GM18858 (cell line): Measurements from ENCODE around the gene BCAS1.

Experiments used
- ATAC-seq: cut with Tn5 transposase; IDR thresholded peaks from one replicate; pipeline ENCODE4 v1.9.1; 2021; ENCODE audit not compliant: unreplicated experiment

BCAS1 gene

DNA sequence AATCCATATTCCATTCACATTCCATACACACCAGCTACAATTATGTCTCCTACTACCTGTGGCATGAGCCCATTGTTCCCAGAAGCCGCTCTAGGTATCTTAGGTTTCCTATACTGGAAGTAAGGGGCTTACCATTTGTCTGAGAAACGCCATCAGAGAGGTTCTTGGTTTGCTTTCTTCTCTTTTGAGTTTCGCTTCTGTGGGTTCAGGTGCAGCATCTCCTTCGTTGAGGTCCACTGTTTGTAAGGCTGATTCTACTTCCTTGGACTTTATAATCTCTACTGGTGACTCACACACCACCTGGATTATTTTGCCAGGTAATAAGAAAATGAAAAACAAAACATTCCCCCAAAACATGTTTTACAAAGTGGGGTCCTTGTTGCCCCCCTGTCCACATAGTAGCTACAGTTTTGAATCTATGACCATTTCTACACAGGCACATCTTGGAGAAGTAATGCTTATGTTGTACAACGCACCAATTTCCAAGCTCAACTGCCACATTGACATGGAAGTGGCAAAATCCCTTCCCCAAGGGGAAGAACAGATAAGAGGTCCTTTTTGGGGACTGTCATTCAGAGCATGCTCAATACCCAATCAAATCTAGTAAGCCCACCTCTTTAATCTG is 103.5 kb downstream of the BCAS1 start:
- ATAC-seq, result no peak

- ATAC-seq, result no peak
Measured at GRCh38 chr20:53964501-53965253, 105.7 kb downstream of the BCAS1 start.

GRCh38 chr20:53964067-53964466 is 106.3 kb downstream of the BCAS1 start:
- no peak for ATAC-seq

GRCh38 chr20:53963635-53964034 is 106.8 kb downstream of the BCAS1 start:
- ATAC-seq, result no peak

DNA sequence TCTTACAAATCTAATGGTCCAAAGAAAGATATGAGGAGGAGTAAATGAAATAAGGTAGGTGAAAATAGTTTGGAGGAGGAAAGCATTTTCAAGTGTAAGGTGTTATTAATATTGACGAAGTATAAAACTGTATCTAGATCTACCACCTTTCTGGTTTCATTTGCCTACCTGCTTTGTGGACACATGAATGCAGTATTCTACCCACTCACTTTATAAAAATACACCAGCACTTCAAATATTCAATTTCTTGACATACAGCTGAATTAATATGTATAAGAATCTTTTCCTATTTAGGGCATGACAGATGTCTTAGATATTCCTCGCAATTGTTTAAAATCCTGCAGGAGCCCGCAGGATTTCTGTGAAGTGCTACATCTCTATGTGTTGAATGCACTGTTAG is 108.0 kb downstream of the BCAS1 start:
- no peak for ATAC-seq

DNA sequence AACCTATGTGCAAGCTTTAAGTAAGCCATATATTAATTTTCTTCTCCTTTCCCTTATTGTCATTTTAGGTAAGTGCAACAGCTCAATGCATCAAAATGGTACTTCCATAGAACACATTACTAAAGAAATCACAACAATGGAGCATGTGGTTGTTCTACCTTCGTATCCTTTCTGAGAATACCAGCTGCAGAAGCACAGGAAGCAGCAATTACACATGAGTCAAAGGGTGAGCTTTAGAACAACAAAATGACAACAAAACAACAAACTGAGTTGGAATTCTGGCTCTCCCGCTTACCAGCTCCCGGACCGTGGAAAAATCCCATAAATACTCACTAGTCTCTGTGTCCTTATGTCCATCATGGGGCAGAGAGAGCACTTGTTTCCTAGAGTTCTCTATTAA is 108.9 kb downstream of the BCAS1 start:
- no peak for ATAC-seq

DNA sequence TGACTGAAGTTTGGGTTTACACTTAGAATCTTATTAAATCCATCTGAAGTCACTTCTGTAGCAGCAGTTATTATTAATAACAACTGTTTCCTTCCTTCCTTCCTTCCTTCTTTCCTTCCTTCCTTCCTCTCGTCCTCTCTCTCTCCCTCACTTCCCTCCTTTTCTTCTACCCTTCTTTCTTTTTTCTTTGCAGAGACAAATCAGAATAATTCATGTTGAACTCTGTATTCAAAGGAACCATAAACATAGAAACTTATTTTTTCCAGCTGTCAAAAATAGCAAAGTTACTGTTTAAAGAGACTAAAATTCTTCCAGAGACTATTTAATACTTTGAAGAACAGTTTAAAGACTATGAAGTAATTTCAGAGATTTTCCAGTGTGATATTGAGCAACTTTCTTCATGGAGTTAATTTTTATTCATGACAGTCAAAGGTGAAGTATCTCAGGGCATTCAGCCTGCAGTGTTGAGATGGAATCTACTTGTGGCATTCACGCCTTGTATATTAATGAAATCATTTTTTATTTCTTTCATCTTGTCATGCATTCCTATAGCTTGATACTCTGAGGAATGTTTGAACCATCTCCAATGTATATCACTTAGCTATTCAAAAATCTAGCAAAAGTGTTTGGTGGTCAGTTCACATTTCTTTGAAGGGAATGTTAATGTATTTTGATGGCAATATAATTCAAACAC is 109.7 kb downstream of the BCAS1 start:
- no peak for ATAC-seq

DNA sequence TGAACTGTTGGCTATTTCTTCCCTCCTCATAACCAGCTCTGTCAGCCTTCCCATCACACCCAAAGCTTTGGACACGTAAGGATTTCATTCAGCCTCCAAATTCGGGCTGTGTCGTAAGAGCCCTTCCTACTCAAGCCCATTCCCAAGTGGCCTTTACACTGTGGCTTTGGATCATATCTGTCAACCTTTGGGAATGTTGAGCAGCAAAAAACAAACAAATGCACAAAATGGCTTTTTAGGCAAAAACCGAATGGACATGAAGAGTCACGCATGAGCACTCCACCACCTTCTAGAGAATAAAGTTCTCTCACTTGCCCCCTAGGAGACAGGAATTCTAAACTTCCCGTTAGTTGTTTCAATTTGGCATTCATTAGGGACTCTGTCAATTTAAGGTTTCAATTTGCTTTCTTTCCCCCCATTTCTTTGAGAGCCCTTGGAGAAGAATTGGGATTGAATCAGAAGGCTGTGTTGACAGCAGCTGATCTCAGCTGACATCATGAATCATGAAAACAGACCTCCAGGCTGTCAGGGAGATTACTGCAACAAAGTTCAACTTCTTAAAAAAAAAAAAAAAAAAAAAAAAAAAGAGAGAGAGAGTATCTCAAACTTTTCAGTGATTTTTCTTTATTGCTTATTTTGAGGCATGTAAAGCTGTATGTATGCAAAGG is 110.3 kb downstream of the BCAS1 start:
- ATAC-seq, result no peak

DNA sequence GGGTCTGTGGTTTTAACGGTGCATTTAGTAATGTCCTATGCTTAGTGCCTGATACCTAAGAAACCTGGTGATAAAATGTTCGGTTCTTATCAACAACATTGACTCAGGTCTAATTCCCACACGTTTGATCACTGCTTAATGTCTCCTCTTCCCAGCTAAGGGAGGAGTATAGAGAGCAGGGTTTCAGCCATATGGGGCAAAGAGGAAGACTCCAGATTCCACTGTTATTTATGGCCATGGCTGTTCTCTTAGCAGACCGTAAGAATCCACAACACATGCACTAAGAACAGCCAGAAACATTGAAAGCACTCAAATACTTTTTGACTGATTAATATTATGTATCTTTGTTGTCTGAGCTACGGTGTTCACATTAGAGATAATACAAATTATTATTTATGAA is 112.1 kb downstream of the BCAS1 start:
- ATAC-seq, result no peak

GRCh38 chr20:53957451-53958172 is 112.8 kb downstream of the BCAS1 start:
- ATAC-seq, result no peak

DNA sequence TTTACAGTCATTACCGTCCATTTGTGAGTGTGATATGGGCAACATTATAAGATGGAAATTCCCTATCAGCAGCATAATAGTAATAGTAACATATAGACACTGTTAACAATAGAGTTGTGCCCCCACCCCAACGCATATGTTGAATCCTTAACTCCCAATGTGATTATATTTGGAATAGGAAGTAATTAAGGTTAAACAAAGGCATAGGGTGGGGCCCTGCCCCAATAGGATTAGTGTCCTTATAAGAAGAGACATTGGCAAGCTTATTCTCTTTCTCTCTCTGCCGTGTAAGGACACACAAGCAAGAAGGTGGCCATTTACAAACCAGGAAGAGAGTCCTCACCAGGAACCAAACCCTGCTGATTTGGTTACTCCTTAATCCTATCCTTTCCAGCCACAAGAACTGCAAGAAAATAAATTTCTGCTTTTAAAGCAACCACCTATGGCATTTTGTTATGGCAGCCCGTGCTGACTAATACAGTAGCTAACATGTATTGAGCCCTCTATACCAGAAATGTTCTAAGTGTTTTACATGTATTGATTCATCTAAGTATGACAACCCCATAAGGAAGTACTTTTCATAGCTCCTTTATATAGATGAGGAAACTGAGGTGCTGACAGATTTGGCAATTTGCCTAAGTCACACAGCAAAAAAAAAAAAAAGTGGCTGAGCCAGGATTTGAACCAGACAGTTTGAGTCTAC is 114.2 kb downstream of the BCAS1 start:
- no peak for ATAC-seq

DNA sequence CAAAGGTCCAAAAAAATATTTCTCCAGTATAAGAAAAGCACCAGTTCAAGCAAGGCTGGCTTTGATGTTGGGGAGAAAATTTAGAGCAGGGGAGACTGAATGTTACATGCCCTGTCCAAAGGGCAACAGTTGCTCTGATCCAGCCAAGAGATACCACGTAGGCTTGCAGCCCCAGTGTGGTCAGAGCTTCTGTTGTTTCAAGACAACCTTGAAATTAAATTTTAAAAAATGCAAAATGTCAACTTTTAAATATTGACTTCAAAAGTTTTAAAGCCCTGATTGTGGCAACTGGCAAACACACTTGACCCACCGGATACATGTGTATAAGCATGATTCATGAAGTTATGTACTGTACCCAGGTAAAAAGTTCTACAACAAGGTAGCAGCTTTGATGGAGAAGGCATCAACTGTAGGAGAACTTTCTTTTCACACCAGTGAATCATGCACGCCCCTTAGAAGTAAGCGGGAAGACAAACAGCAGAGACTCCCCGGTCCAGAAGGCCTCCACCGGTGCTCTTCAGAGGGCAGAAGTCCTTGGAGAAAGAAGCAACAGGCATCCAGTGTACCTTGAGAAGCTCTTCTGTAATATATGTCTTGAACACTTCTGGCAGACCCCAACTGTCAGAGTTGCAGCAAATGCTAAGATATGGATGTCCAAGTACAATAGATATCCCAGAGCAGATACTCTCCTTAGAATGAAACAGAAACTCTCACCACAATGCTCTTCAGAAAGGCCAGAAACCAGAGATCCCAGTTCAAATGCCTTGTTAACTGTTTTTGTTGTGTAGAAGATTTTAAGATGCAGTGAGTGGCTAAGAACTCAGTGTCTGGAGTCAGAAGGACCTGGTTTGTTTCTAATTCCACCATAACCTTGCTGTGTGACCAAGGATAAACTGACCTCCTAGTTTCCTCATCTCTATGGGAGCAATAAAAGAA is 115.4 kb downstream of the BCAS1 start:
- ATAC-seq, result no peak

DNA sequence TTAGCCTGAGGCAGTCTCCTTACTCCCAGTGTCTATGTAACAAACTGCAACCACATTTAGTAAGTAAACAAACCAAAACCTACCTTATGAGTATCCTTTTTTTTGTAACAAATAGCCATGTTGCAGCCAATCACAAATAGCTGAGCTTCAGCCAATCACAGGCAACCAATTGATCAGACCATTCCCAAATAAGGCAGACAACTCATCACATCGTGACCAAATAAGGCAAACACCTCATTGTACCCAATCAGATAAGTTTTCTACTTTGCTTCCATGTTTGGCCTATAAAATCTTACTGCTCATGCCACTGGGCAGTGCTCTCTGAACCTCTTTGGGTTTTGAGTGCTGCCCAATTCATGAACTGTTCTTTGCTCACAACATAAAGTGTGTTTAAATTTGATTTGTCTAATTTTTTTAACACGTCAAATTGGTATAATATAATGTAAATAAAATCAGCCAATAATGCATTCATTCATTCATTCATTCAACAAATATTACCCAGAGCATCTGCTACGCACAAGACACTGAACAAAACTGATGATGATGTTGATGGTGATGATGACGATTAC is 117.8 kb downstream of the BCAS1 start:
- ATAC-seq, result no peak

GRCh38 chr20:53950578-53950977 is 119.8 kb downstream of the BCAS1 start:
- ATAC-seq, result no peak

- no peak for ATAC-seq
Measured at GRCh38 chr20:53950031-53950430, 120.4 kb downstream of the BCAS1 start.

GRCh38 chr20:53949319-53949839 is 121.0 kb downstream of the BCAS1 start:
- ATAC-seq, result peak; percentile 77

GRCh38 chr20:53948383-53949318 is 121.7 kb downstream of the BCAS1 start:
- ATAC-seq, result peak; percentile 20
